Measurements from ENCODE around the gene ASCC3.

- TF ChIP-seq CTCF (IDR thresholded peaks at IDR 0.05) (no peak), MAX (IDR thresholded peaks at IDR 0.05) (no peak), JUN (IDR thresholded peaks at IDR 0.05) (no peak), ESRRA (IDR thresholded peaks at IDR 0.05; ENCODE audit: borderline replicate concordance, low read length) (no peak), ZFP36 (IDR thresholded peaks at IDR 0.05; ENCODE audit: borderline replicate concordance, partially characterized antibody) (no peak), BHLHE40 (IDR thresholded peaks at IDR 0.05; ENCODE audit: low read depth, low read length) (no peak), POLR2A (IDR thresholded peaks at IDR 0.05; ENCODE audit: low read length) (no peak)
Measured at GRCh38 chr6:100920028-100920605, 39.0 kb upstream of the ASCC3 start.
